HUES64 (cell line): Measurements from ENCODE around the gene DYSF.

Experiments
- H3K27ac ChIP-seq: 2 replicates; pipeline ENCODE4 v1.7.0; 2013; ENCODE audit warnings: low read depth, low read length, inconsistent platforms
- H3K27me3 ChIP-seq: 2 replicates; pipeline ENCODE4 v1.6.1; 2013; ENCODE audit warnings: mild to moderate bottlenecking, low read length; ENCODE audit not compliant: insufficient read depth
- H3K36me3 ChIP-seq: 2 replicates; pipeline ENCODE4 v1.6.1; 2013; ENCODE audit warnings: mild to moderate bottlenecking, low read length; ENCODE audit not compliant: insufficient read depth
- H3K4me1 ChIP-seq: 2 replicates; pipeline ENCODE4 v1.6.1; 2013; ENCODE audit warnings: mild to moderate bottlenecking, low read length, moderate library complexity; ENCODE audit not compliant: insufficient read depth
- H3K4me3 ChIP-seq: 2 replicates; pipeline ENCODE4 v1.5.1; 2013; ENCODE audit warnings: mild to moderate bottlenecking, low read length, moderate library complexity
- H3K9ac ChIP-seq: 2 replicates; pipeline ENCODE4 v1.6.1; 2013; ENCODE audit warnings: mild to moderate bottlenecking, low read depth, low read length
- H3K9me3 ChIP-seq: 2 replicates; pipeline ENCODE4 v1.6.1; 2013; ENCODE audit warnings: low read depth, low read length; ENCODE audit not compliant: insufficient read depth
- WGBS: fragments of 150-250, 120-280 bp; methylation state at CpG from one replicate; pipeline ENCODE4 v1.1.7; 2013; ENCODE audit warnings: missing lambda C conversion rate; 5-methylcytosine and 5-hydroxymethylcytosine counted together

The DYSF gene

GRCh38 chr2:71457123-71457915 lies 4.0 kb downstream of the DYSF start:
- Histone ChIP-seq H3K27me3 (peaks cover 60% of the 10 kb centered on the region), H3K36me3 (no peaks in the 10 kb centered on the region), H3K4me1 (peaks cover 41% of the 10 kb centered on the region), H3K27ac (no peak overlapping the region), H3K9me3 (no peaks in the 10 kb centered on the region), H3K4me3 (no peak overlapping the region), H3K9ac (no peak overlapping the region)
- WGBS = 91% methylated on average over 9 of the region's 9 CpGs

DNA sequence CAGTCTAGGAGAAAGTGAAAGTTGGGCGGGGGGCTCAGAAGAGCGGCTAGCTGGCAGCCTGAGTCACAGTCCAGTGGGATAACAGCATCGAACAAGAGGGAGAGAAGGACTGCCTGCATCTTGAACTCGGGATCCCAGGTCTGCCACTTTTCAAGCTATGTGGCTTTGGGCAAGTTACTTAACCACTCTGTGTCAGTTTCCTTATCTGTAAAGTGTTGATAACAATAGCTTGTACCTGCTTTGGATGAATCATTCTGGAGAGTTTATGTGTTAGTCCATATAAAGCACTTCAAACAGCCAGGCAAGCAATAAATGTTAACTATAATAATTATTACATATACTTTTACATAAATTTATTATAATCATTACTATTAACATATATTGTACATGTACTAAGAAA lies 4.6 kb downstream of the DYSF start:
- Histone ChIP-seq H3K9ac (no peak overlapping the region), H3K9me3 (peaks cover 3% of the 10 kb centered on the region; the same call in 1 of the 2 replicates), H3K27me3 (peaks cover 60% of the 10 kb centered on the region), H3K36me3 (no peaks in the 10 kb centered on the region), H3K4me3 (no peak overlapping the region), H3K27ac (no peak overlapping the region), H3K4me1 (peaks cover 38% of the 10 kb centered on the region)
- WGBS = 92% methylated on average over 4 of the region's 4 CpGs

GRCh38 chr2:71458413-71459083 lies 5.2 kb downstream of the DYSF start:
- Histone ChIP-seq H3K4me1 (peaks cover 34% of the 10 kb centered on the region), H3K27me3 (peaks cover 60% of the 10 kb centered on the region), H3K9me3 (peaks cover 3% of the 10 kb centered on the region; the same call in 1 of the 2 replicates), H3K36me3 (no peaks in the 10 kb centered on the region), H3K27ac (no peak overlapping the region), H3K9ac (no peak overlapping the region), H3K4me3 (no peak overlapping the region)
- WGBS = 89% methylated on average over 7 of the region's 7 CpGs

DNA sequence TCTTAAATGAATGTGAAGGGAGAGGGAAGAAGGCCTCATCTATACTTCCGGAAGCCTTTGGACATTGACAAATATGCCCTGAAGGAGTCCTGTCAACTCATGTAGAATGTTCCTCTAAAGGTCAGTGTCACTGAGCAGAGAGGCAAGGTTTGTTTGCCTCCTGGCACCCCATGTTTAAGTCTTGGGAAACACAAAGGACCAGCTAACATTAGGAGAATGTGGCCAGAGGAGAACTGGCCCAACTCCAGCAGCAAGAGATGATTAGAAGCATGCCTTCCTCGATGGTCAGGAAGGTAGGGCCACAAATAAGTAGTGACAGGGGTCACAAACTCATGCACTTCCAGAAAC lies 5.7 kb downstream of the DYSF start:
- Histone ChIP-seq H3K4me3 (no peak overlapping the region), H3K9ac (no peak overlapping the region), H3K27me3 (peaks cover 60% of the 10 kb centered on the region), H3K9me3 (peaks cover 3% of the 10 kb centered on the region; the same call in 1 of the 2 replicates), H3K27ac (no peak overlapping the region), H3K4me1 (peaks cover 33% of the 10 kb centered on the region), H3K36me3 (no peaks in the 10 kb centered on the region)
- WGBS = 94% methylated on average over 2 of the region's 2 CpGs

DNA sequence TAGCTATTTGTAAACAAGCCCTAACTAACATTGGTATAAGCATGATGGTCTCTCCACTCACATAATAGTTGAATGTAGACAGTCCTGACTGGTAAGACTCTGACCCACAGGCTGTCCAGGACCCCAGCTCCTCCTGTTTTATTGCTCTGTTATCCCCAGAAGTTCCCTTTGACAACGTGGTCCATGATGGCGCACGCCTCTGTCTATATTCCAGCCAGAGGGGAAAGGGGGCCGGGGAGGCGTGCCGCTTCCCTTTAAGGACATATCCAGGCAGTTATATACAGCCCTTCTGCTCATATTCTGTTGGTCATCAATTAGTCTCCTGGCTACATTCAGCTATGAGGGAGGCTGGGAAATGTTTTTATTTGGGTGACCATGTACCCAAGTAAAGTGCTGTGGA lies 6.7 kb downstream of the DYSF start:
- WGBS = 94% methylated on average over 6 of the region's 6 CpGs
- no peaks in the 10 kb centered on the region for H3K36me3 ChIP-seq
- no peak overlapping the region for H3K27ac ChIP-seq
- H3K4me1 ChIP-seq = peaks cover 23% of the 10 kb centered on the region
- H3K9ac ChIP-seq = no peak overlapping the region
- H3K27me3 ChIP-seq = peaks cover 60% of the 10 kb centered on the region
- H3K9me3 ChIP-seq = peaks cover 3% of the 10 kb centered on the region; the same call in 1 of the 2 replicates
- H3K4me3 ChIP-seq = no peak overlapping the region

DNA sequence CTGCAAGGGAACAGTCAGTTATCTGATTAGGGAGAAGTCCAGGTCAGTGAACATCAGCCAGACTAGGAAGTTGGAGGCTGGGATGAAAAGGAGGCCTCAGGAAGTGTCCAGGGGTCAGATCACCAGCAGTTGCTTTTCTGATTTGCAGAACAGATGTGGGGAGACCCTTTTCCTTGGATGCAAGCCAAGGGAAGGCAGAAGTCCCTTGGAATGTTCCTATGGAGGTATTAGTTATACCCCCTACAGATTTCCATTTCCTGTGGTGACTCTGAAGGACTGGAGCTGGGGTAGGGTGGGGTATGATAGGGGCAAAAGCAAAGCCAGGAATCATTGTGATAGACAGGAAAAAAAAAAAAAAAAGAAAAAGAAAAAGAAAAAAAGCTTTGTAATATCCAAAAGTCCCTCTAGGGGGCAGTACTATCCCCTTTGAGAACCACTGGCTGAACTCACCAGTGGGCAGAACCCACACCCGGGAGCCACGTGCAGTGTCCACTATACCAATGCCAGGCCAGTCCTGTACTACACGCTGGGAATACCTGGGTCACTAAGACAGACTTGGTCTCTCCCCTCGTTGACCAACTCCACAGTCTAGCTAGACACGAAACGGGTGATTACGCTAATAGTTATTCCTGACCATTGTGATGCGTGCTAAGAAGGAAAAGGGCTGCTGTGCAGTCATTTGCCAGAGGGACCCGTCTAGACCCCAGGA lies 7.4 kb downstream of the DYSF start:
- H3K27me3 ChIP-seq = peaks cover 62% of the 10 kb centered on the region
- H3K36me3 ChIP-seq = no peaks in the 10 kb centered on the region
- WGBS = 34% methylated on average over 9 of the region's 9 CpGs
- peaks cover 16% of the 10 kb centered on the region for H3K4me1 ChIP-seq
- no peak overlapping the region for H3K9ac ChIP-seq
- H3K9me3 ChIP-seq = peaks cover 3% of the 10 kb centered on the region; the same call in 1 of the 2 replicates
- H3K27ac ChIP-seq = no peak overlapping the region
- no peak overlapping the region for H3K4me3 ChIP-seq

GRCh38 chr2:71461304-71461671 lies 7.9 kb downstream of the DYSF start:
- Histone ChIP-seq H3K4me1 (peaks cover 11% of the 10 kb centered on the region), H3K9me3 (peaks cover 3% of the 10 kb centered on the region; the same call in 1 of the 2 replicates), H3K9ac (no peak overlapping the region), H3K4me3 (no peak overlapping the region), H3K36me3 (no peaks in the 10 kb centered on the region), H3K27me3 (peaks cover 67% of the 10 kb centered on the region), H3K27ac (no peak overlapping the region)
- 64% methylated on average over 5 of the region's 5 CpGs for WGBS

DNA sequence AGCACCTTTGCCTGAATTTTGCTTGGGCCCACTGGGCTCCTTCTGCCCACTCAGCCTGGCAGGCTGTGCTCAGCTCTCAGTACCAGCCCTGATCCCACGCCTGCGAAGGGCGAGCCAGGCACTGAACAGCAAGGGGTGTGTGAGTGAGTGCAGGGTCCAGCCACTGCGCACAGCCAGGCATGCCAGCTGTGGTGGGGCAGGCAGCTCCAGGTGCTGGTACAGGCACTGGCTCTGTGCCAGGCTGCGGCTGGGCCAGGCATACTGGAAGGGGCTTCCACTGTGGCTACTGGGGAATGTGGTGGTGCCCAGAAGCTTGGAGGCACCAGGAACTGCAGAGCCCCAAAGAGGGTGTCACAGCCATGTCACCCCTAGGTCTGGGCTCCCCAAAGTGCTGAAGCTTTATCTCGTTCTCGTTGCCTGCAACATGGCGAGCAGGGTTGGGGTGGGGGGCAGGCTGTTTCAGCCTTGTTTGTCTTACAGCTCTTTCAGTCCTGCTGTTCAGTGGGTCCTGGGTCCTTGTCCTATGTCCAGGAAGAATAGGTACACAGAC lies 8.8 kb downstream of the DYSF start:
- Histone ChIP-seq H3K9me3 (peaks cover 3% of the 10 kb centered on the region; the same call in 1 of the 2 replicates), H3K4me3 (no peak overlapping the region), H3K27ac (no peak overlapping the region), H3K4me1 (peaks cover 5% of the 10 kb centered on the region), H3K27me3 (peaks cover 76% of the 10 kb centered on the region), H3K9ac (no peak overlapping the region), H3K36me3 (no peaks in the 10 kb centered on the region)
- WGBS = 96% methylated on average over 8 of the region's 8 CpGs

DNA sequence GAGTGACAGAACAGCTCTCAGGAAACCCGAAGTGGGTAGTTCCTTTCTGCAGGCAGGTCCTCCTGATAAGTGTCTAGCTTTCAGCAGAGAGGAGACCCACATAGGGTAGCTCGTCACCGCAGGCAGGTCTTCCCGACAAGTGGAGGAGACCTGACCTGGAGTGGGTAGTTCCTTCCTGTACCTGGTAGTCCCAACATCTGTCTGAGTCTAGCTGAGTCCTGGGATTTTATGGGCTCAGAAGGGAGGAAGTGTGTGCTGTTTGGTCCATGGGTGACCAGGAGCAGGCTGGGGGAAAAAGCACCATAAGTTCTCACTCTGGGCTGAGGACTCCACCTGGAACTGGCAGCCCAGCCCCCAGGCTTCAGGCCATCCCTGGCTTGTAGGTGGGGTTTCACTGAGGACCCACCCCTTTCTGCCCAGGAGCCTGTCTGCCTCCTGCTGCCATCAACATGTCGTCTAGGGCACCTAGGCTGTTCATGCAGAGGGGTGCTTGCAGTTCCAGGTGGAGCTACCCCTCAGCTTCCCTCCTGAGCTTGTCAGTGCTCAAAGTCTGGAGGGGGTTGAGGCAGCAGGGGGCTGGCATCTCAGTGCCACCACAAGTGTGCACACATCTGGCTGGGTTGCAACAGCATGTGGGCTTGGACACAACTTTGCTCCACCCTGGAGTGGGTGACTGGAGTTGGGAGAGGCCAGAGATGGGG lies 9.4 kb downstream of the DYSF start:
- Histone ChIP-seq H3K4me3 (no peak overlapping the region), H3K27ac (no peak overlapping the region), H3K4me1 (peaks cover 6% of the 10 kb centered on the region), H3K9ac (no peak overlapping the region), H3K27me3 (peaks cover 82% of the 10 kb centered on the region), H3K36me3 (no peaks in the 10 kb centered on the region), H3K9me3 (peaks cover 3% of the 10 kb centered on the region; the same call in 1 of the 2 replicates)
- 92% methylated on average over 5 of the region's 5 CpGs for WGBS

DNA sequence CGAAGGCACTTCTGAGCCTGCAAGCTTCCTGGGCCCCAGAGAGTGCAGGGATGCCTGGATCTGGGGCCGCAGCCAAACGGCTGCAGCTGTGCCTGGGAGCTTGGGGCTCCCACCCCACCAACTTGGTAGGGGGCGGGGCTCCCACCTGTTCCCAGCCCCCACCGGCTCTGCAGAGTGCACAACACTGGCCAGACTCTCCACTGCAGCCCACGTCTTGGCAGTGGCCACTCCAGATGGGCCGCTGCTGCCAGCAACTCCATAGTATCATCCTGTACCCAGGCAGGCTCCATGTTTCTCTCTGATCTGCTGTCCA lies 9.9 kb downstream of the DYSF start:
- Histone ChIP-seq H3K36me3 (no peaks in the 10 kb centered on the region), H3K9ac (no peak overlapping the region)

More for the DNA sequence above, 9.9 kb downstream of the DYSF start:
- 92% methylated on average over 7 of the region's 7 CpGs for WGBS
- no peak overlapping the region for H3K27ac ChIP-seq
- H3K4me3 ChIP-seq = no peak overlapping the region
- peaks cover 88% of the 10 kb centered on the region for H3K27me3 ChIP-seq
- H3K9me3 ChIP-seq = peaks cover 3% of the 10 kb centered on the region; the same call in 1 of the 2 replicates
- H3K4me1 ChIP-seq = peaks cover 6% of the 10 kb centered on the region
